GM06990 (cell line): ENCODE results near the gene PCID2.

Experiments
- DNase-seq: peaks from one replicate; pipeline ENCODE4 v3.0.0-alpha.2; 2011; ENCODE audit not compliant: insufficient read length; ENCODE audit errors: extremely low read depth
- H3K27me3 ChIP-seq: replicated peaks from 2 replicates; pipeline ENCODE4 v1.6.0; 2011; ENCODE audit warnings: low read length; ENCODE audit not compliant: control insufficient read depth, insufficient read depth
- H3K36me3 ChIP-seq: 2 replicates; pipeline ENCODE4 v1.5.1; 2011; ENCODE audit warnings: low read length; ENCODE audit not compliant: control insufficient read depth, insufficient read depth
- H3K4me3 ChIP-seq: replicated peaks from 2 replicates; pipeline ENCODE4 v1.5.1; 2011; ENCODE audit warnings: low read depth, mild to moderate bottlenecking, control low read depth, low read length
- TF ChIP-seq, protein P1 (sequence below): IDR thresholded peaks from 2 replicates; pipeline ENCODE4 v1.5.1; 2011; ENCODE audit warnings: low read length, control low read depth, mild to moderate bottlenecking, inconsistent platforms; ENCODE audit not compliant: insufficient read depth, poor library complexity, severe bottlenecking

Gene PCID2

GRCh38 chr13:113239986-113240385 lies 31.5 kb upstream of the PCID2 start:
- TF ChIP-seq, protein P1, sequence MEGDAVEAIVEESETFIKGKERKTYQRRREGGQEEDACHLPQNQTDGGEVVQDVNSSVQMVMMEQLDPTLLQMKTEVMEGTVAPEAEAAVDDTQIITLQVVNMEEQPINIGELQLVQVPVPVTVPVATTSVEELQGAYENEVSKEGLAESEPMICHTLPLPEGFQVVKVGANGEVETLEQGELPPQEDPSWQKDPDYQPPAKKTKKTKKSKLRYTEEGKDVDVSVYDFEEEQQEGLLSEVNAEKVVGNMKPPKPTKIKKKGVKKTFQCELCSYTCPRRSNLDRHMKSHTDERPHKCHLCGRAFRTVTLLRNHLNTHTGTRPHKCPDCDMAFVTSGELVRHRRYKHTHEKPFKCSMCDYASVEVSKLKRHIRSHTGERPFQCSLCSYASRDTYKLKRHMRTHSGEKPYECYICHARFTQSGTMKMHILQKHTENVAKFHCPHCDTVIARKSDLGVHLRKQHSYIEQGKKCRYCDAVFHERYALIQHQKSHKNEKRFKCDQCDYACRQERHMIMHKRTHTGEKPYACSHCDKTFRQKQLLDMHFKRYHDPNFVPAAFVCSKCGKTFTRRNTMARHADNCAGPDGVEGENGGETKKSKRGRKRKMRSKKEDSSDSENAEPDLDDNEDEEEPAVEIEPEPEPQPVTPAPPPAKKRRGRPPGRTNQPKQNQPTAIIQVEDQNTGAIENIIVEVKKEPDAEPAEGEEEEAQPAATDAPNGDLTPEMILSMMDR: no peak
- H3K36me3 ChIP-seq: peaks cover 13% of the 10 kb centered on the region
- no peak overlapping the region for H3K4me3 ChIP-seq

GRCh38 chr13:113239357-113239756 lies 30.9 kb upstream of the PCID2 start:
- TF ChIP-seq, protein P1: no peak
- no peaks in the 10 kb centered on the region for H3K27me3 ChIP-seq
- H3K4me3 ChIP-seq: no peak overlapping the region
- DNase-seq: no peak
- H3K36me3 ChIP-seq: peaks cover 11% of the 10 kb centered on the region

More at GRCh38 chr13:113239986-113240385, 31.5 kb upstream of the PCID2 start:
- H3K27me3 ChIP-seq: no peaks in the 10 kb centered on the region
- no peak for DNase-seq

GRCh38 chr13:113238536-113238935 lies 30.1 kb upstream of the PCID2 start:
- TF ChIP-seq, protein P1: no peak
- H3K27me3 ChIP-seq: no peaks in the 10 kb centered on the region
- no peak overlapping the region for H3K4me3 ChIP-seq
- no peak for DNase-seq
- H3K36me3 ChIP-seq: peaks cover 8% of the 10 kb centered on the region

GRCh38 chr13:113233101-113233500 lies 24.6 kb upstream of the PCID2 start:
- H3K27me3 ChIP-seq: no peaks in the 10 kb centered on the region
- no peak overlapping the region for H3K4me3 ChIP-seq
- no peak for DNase-seq
- peaks cover 11% of the 10 kb centered on the region for H3K36me3 ChIP-seq
- TF ChIP-seq, protein P1: no peak

DNA sequence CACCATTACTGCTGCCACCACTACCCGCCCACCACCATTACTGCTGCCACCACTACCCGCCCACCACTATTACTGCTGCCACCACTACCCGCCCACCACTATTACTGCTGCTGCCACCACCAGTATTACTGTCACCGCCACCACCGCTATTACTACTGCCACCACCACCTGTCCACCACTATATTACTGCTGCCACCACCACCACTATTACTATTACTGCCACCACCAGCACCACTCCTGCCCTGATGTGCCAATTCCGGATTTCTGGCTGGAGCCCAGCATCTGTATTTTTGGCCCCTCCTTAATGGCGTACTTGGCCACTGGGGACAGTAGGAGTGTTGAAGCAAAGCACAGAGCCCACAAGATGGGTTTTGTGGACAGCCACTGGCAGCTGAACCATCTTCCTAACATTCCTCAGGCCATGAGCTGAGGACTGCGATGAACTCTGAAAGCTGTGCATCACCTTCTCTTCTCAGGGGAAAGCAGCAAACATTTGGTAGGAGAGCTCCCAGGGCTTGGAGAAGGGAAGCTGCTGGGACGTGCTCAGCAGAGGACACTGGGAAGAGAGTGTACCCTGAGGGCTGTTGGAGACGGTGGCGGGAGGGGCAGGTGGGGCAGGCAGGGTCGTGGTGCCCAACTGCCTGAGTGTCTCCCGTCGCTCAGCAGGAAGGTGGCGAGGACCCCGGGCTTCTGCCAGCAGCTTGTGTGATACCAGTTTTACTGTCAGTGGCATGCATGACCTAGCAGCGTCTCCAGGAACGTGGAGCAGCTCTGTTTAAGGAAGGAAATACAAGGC lies 23.9 kb upstream of the PCID2 start:
- Histone ChIP-seq H3K36me3 (peaks cover 14% of the 10 kb centered on the region), H3K27me3 (no peaks in the 10 kb centered on the region), H3K4me3 (no peak overlapping the region)
- TF ChIP-seq, protein P1: no peak
- no peak for DNase-seq
